Tongue (tissue), 2 donors: ENCODE data around the gene ASXL2. TPM values are rescaled to one million over a fixed set of nuclear protein-coding genes. Genes with fewer than 3 reads are reported as not detected.
"Not testable (repeated sequence)": the region's sequence is repeated elsewhere in the genome, so short reads cannot be mapped to it uniquely, and the experiment has no call there.

Experiments
- DNase-seq: peaks from one replicate; pipeline ENCODE4 v3.0.0-alpha.2; 2015
- total RNA-seq: library from RNA; depleted of rRNA; stranded (reverse); fragments of >200 nt; gene quantifications from one replicate; pipeline ENCODE4 v1.2.3, GENCODE V29; 2014

ASXL2 gene
- total RNA-seq: 12.2 TPM

DNA sequence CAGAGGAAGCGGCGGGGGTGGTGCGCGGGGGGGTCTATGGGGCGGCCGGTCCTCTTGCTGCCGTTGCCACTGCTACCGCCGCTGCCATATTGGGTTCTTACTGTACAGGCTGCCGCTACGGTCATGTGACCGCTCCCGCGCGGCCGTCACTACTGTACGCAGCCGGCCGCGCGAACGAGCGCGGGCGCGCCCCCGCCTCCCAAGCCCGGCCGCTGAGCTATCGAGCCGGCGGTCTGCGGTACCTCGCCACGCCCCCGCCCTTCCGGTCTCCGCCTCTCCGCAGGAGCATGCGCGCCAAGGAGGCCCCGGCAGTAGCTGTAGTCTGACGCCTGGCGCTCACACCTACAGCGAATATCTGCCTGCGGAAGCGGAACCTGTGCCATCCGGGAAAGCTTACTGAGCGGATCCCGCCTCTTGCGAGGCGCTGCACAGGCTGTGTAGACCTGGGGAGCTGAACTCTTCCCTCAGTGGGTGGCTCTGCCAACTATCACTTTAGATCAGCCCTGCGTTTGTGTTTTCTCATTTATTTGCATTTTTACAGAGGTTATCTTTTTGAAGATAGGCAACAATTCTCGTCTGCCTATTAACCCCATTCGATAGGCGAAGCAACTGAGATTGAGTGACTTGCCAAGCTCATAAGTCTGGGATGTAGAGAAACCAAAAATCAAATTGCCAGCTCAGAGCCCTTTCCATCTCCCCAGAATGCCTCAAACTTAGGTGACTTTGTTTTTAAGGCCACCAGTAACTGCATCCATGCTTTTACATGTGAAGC lies at the start of gene ASXL2:
TSS of gene ASXL2 (minus strand) at position 127 of the 772 bp plus-strand sequence. CDS start 265 bp downstream, outside the sequence.
- DNase-seq: peak; percentile 98

- no peak for DNase-seq
These were observed 48.9 kb upstream of the ASXL2 start for GRCh38 chr2:25926984-25927756.

GRCh38 chr2:25922501-25922900 lies 44.2 kb upstream of the ASXL2 start:
- DNase-seq: no peak

- DNase-seq: no peak
These were observed 42.6 kb upstream of the ASXL2 start for GRCh38 chr2:25920786-25921415.

- DNase-seq: no peak
These were observed 42.0 kb upstream of the ASXL2 start for GRCh38 chr2:25920336-25920735.

- DNase-seq: no peak
These were observed 39.5 kb upstream of the ASXL2 start for GRCh38 chr2:25917832-25918231.

GRCh38 chr2:25917411-25917810 lies 39.1 kb upstream of the ASXL2 start:
- not testable (repeated sequence) for DNase-seq

DNA sequence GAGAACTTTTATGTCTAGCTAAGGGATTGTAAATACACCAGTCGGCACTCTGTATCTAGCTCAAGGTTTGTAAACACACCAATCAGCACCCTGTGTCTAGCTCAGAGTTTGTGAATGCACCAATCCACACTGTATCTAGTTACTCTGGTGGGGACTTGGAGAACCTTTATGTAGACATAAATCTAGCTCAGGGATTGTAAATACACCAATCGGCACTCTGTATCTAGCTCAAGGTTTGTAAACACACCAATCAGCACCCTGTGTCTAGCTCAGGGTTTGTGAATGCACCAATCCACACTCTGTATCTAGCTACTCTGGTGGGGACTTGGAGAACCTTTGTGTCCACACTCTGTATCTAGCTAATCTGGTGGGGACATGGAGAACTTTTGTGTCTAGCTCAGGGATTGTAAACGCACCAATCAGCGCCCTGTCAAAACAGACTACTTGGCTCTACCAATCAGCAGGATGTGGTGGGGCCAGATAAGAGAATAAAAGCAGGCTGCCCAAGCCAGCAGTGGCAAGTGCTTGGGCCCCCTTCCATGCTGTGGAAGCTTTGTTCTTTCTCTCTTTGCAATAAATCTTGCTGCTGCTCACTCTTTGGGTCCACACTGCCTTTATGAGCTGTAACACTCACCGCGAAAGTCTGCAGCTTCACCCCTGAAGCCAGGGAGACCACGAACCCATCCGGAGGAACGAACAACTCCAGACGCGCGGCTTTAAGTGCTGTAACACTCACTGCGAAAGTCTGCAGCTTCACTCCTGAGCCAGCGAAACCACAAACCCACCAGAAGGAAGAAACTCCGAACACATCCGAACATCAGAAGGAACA lies 37.9 kb upstream of the ASXL2 start:
- not testable (repeated sequence) for DNase-seq

- not testable (repeated sequence) for DNase-seq
These were observed 37.1 kb upstream of the ASXL2 start for GRCh38 chr2:25915411-25915810.

DNA sequence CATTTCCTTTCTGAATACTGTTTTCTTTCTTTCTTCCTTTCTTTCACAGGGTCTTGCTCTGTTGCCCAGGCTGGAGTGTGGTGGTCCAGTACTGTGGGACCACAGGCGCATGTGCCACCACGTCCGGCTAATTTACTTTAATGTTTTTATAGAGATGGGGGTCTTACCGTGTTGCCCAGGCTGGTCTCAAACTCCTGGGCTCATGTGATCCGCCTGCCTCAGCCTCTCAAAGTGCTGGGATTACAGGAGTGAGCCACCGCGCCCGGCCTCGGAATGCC lies 35.3 kb upstream of the ASXL2 start:
- DNase-seq: not testable (repeated sequence)

DNA sequence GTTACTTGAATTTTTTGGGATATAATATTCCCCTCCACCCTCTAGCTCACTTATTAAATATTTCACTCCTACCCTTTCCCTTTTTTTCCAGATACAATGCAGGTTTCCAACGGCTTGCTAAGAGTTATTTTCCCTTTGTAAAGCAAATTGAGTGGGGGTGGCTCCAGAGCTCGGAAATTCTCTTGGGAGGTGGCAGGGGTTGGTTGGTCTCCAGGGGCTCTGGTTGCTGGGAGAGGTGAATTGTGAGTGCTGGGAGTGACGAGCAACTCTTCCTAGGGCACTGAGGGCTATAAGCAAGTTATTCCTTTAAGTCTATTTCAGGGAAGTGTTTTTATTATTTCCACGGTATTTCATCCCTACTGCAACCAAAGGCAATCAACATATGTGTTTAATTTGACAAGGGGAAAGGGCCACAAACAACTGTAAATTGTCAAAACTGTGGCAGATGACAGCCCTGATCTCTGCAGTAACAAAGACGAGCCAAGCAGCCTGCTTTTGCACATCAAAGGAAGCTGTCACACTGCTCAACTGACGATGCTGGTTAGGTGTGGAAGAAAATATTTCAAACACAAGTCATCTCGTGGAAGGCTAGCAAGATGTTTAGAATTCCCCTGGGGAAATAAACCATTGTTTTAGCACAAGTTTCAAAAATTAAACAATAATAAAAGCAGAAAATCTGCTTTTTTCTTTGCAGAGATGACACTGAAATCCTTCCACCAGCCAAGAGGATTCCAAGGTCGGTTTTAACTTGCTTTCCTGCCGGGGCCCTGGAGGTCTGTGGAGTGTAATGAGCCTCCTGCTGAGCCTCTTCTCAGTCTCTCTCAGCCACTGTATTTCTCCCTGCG lies 34.8 kb upstream of the ASXL2 start:
- peak; percentile 77 for DNase-seq

- not testable (repeated sequence) for DNase-seq
These were observed 31.3 kb upstream of the ASXL2 start for GRCh38 chr2:25909574-25909973.

DNA sequence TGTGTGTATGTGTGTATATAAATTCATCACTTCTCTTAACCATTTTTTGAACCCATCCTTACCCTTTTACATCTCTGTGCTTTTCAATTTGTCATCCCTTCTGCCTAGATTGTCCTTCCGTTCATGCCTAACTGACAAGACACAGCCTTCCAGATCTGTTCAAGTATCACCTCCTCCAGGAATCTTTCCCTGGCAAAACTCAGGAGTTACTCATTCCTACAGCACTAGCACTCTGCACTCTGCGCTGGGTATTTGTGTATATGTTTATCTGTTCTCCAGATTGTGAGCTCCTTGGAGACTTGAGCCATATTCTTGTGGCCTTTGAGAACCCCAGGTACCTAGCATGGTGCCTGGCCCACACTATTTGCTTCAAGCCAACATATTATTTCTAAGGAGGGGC lies 26.8 kb upstream of the ASXL2 start:
- DNase-seq: no peak

DNA sequence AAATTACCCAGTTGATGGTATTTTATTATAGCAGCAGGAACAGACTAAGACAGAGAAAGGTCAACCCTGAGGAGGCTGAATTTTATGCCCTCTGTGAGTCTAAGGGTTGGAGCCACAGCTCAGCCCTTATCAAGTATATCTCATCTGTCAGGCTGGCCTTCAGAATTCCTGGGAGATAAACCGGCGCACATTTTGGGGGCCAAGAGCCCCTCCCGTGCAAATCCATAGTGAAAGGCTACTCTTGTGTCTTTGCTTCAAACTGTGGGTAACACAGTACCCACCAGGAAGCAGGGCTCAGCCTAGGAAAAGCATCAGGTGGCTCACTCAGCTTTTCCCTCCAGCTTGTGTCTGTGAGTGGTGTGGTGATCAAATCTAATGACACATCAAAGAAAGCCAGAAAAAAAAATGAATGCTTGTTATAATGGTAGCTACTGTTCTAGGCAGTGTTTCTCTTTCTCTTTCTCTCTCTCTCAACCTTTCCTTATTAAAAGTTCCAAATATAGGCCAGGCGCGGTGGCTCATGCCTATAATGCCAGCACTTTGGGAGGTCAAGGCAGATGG lies 25.0 kb upstream of the ASXL2 start:
- no peak for DNase-seq

DNA sequence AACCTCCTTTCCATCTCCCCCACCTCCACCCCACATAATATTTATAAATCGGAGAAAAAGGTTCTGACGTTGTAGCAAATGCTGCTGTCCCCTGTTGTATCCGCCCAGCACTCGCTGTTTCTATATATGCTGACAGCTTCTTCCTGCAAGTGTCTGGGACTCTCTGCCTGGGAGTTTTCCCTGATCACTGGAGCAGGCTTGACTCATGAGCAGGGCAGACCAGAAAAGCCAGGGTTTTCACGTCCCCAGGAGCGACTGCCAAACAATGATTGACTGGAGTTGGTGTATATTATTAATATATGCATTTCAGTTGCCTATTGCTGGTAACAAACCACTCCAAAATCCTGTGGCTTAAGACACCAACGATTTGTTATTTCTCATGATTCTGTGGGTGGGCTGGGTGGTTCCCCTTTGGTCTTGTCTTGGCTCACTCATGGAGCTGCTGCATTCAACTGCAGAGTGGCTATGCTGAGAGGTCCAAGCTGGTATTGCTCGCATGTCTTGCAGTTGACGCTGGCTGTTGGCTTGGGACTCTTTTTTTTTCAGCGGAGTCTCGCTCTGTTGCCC lies 21.2 kb upstream of the ASXL2 start:
- DNase-seq: no peak

DNA sequence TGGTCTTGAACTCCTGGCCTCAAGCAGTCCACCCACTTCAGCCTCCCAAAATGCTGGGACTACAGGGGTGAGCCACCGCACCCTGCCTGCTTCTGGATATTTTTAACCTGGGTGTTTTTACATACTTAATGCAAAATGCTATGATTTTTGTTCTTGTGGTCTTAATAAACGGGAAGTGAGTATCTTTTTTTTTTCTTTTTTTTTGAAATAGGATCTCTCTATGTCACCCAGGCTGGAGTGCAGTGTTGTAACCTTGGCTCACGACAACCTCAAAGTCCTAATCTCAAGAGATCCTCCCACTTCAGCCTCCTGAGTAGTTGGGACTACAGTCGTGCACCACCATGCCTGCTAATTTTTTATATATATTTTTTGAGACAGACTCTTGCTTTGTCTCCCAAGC lies 19.2 kb upstream of the ASXL2 start:
- DNase-seq: no peak

- DNase-seq: not testable (repeated sequence)
These were observed 18.0 kb upstream of the ASXL2 start for GRCh38 chr2:25896308-25896707.

DNA sequence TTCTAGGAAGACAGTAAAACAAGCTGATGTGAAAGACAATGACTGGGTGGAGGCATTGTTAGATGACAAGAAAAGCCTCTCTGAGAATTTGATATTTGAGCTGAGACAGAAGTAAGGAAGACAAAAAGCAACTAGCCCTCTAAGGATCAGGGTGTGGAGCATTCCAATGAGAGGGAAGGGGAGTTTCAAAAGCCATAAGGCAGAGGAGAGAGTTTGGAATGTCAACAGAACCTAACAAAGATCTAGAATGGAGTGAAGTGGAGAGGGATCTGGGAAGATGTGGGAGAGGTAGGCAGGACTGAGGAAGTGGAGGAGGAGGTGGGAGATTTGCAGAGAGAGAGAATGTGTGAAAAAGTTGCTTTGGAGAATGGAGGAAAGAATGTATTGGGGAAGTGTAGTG lies 17.3 kb upstream of the ASXL2 start:
- no peak for DNase-seq

DNA sequence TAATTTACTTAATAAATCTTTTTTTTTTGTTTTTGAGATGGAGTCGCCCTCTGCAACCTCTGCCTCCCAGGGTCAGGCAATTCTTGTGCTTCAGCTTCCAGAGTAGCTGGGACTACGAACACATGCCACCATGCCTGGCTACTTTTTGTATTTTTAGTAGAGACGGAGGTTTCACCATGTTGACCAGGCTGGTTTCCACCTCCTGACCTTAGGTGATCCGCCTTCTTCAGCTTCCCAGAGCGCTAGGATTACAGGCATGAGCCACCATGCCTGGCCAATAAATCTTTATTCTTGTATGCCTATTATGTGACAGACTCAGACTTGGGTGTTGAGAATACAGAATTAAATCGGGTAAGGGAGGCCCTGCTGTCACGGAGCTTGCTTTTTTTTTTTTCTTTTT lies 16.7 kb upstream of the ASXL2 start:
- no peak for DNase-seq

- DNase-seq: peak; percentile 32
These were observed 16.0 kb upstream of the ASXL2 start for GRCh38 chr2:25894135-25894830.
